DMS153 treated with DMSO at 0.1 percent for 48 hours (cell line): ENCODE data around the gene RPL36.
A peak's percentile ranks its signal among the peaks of the same experiment; 100 is the strongest.

Experiments used
- DNase-seq: peaks from one replicate; lab custom pipeline; 2025; ENCODE audit not compliant: unreplicated experiment; lab: John Stamatoyannopoulos, UW

RPL36 gene

DNA sequence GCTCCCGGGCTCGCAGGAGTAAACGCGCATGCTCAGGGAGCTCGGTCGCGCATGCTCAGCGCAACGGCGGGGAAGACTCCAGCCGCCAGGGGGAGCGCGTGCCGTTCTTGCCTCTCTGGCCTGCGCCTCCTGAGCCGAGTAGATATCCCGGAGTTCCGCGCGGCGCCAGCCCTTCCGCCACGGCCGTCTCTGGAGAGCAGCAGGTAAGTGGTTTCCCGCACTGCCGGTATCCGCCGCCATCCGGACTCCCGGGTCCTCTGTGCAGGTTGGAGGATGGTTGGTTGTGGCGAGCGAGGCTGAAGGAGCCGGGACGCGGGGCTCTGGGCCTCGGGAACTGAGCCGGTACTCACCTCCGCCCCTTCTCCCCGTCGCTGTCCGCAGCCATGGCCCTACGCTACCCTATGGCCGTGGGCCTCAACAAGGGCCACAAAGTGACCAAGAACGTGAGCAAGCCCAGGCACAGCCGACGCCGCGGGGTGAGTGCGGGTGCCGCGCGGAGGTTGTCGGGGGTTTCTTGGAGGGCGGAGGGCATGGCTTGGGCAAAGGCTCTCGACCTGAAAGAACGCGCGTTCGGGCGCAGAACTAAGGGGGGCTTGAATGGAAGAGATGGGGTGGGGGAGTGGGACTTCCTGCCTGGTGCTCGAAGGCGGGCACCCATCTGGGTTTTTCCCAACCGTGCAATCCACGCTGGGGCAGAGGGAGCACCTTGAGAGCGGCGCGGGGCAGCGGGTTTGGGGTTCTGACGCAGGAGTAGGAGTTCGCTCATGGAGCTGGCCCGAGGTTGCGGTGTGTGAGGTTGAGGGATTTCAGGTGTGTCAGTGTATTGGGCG lies at the start of gene RPL36:
TSS of gene RPL36 (plus strand) at position 171 of the 830 bp plus-strand sequence. CDS start at position 384, 213 bp downstream.
- DNase-seq: peak; percentile 88

DNA sequence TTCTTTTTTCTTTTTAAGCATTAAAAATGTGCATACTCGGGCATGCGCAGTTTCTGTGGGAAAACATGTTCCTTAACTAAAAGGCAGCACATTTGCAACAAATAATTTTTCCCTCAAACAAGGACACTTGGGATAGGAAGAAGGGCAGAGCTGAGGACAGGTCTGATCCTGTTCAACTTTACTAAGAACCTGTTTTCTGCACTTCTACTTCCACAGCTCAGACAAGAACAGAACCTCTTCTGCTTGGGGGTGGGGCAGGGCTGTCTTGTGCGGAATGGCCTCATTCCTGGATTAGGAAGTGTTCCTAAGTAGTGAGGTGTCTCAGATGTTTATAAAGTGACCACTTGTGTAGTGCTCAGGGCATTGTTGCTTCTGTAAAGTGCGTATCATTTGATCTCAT lies 48.9 kb upstream of the RPL36 start:
- DNase-seq: no peak

DNA sequence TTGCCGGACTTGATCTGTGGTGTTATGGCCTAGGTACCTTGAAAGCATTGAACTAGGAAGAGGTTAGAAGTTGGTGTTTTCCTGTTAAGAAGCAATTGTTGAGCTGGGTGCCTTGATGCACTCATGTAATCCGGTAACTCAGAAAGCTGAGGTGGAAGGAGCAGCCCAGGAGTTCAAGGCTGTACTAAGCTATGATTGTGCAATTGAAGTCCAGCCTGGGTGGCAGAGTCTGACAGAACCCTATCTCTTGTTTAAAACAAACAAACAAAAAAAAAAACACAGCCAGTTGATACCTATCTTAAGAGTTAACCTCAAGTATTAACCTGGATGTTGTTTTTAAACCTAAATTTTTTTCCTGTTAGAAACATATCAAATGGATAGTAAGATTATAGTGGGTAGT lies 47.9 kb upstream of the RPL36 start:
- DNase-seq: no peak

DNA sequence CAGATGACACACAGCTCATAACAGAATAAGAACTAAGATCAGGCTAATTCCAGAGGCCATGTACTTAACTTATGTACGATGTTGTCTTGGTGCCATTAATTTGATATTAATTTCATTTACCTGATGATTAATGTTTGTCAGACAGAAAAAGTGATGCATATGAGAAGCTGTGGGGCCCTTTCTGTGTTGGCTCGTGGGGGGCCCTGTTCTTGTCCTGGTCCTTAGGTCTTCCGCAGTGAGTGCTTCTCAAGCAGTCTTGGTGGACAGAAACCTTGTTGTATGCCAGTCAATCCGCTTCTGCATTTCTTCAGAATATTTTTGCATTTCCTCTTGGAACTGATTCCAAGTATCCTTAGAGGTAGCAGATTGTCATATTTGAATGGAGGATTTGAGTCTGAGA lies 47.0 kb upstream of the RPL36 start:
- DNase-seq: no peak

DNA sequence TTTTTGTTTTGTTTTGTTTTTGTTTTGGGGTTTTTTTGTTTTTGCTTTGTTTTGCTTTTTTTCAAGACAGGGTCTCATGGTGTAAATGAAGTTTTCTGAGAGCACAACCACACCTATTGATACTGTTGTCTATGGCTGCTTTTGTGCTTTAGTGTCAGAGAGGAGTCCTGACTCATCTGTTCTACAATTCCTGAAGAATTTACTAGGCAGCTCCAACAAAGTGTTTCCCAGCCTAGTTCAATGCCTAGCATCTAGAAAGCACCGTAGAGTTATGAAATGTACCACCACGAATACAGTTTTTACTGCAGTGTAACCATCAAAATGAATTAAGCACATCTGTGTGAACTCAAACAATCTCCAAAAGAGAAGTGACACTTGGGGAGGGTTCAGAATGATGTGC lies 46.1 kb upstream of the RPL36 start:
- DNase-seq: no peak

DNA sequence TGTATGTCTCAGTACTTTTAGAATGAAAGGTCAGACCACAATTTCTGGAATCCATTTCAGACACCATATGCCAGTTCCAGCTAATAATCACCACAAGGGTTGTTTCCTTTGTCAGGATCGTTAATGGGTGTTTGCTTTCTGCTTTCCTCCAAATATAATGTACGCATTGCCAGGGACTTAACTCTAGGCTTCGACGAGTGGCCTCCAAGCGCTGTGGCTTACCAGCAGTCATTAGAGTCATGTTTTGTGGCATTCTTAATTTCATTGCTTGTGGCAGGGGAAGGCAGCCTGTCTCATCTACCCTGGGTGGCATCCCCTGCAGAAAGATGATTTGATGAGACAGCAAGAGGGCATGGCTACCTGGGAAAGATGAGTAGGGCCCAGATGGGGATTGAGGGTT lies 44.7 kb upstream of the RPL36 start:
- DNase-seq: peak; percentile 67

DNA sequence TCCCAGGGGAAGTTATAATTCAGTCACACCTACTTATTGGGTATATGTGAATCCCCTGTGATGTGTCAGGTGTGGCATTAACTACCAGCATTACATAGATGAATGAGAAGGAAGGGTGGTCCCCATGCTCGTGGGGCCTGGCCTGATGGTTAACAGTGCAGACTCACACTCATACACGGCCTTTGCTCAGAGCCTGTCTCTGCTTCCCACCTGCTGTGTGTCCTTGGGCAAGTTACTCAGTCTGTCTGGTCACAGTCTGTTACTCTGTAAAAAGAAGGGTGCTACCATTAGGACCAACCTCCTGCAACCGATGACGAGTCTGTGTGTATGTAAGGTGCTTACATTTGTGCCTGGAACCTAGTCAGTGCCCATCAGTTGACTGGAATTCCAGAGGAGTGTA lies 43.4 kb upstream of the RPL36 start:
- no peak for DNase-seq

DNA sequence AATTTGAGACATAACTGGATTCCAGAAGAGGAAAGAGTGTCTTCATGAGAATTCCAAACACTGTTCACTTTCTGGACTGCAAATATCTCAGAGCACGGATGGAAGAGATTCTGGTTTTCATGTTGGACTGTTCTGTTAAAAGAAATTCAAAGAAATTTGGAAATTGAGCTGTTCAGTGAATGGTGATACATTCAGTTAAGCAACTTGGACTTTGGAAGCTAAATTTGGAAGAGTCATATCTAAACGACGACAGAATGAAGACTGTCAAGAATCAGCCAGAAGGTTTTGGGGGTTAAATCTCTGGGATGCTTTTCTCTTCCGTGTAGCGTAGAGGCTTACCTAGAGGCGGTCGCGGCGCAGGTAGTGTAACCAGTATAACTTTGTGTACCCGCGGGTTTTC lies 41.6 kb upstream of the RPL36 start:
- no peak for DNase-seq

DNA sequence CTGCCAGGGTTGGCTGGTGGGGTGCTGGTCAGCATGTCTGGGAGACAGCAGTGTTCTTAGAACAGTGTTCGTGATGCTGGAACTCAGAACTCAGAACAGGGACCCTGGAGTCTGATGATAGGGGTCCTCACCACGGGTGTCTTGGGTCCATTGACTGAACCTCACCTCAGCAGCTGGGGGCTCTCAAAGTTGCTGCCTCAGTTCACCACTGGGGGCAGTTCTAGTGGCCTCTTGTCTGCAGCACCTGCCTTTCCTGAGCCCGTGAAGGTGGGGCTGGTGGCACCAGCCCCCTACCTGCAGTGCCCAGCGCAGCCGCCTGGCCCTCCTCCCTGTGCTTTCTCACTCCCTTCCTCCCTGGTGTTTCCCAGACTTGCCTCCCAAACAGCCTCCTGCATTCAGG lies 38.7 kb upstream of the RPL36 start:
- DNase-seq: no peak

DNA sequence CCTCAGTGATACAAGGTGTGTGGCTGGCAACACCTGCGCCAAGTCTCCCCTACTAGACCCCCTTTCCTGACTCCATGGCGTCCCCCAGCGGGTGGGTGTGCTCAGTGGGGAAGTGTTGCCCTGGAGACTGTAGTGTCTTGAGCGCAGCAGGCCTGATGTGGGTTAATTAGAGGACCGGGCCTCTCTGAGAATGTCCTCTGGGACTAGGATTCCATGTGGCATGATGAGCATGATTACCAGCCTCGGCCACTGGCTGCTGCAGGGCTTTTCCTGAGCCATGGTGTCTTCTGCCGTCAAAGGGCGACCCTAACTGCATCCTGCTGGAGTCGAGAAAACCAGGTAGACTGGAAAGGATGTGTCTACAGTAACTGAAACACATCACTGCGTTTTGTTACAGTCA lies 37.8 kb upstream of the RPL36 start:
- no peak for DNase-seq

DNA sequence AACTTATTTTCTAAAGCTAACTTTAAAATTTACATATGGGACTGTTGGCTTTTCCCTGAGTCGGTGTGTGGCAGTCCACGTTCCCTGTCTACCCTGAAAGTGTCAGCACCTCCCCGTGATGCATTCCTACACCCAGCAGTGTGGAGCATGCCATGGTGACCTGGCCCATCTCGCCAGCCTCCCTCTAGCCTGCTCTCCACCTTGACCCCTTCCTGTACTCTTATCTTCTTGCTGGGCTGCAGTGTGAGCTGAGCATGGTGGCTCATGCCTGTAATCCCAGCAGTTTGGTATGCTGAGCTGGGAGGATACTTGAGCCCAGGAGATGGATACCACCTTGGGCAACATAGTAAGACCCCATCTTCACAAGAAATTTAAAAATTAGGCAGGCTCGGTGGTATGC lies 35.2 kb upstream of the RPL36 start:
- no peak for DNase-seq

DNA sequence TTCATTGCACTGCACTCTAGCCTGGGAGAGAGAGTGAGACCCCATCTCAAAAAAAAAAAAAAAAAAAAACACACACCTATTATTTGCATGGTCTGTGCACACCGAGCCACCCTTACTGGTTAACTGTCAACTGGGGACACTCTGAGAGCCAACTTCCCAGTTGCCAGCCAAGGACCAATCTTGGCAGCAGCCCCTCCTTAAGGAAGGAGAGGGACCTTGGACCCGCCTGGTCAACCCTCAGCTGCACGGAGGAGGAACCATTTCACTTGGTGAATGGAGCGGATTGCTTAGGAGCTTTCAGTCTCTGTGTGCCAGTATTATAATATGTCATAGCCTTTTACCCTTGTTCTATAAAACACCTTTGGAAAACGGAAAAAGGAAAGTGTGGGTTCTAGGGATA lies 34.7 kb upstream of the RPL36 start:
- no peak for DNase-seq

DNA sequence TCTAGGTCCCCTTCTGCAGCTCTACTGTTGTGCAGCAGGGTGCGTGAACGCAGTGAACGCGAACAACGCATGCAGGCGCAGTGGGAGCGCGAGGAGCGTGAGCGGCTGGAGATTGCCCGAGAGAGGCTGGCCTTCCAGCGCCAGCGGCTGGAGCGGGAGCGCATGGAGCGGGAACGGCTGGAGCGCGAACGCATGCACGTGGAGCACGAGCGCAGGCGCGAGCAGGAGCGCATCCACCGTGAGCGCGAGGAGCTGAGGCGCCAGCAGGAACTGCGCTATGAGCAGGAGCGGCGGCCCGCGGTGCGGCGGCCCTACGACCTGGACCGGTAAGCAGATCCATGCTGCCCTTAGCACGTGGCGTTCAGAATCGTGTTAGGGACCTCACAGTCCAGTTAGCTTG lies 28.6 kb upstream of the RPL36 start:
- no peak for DNase-seq

DNA sequence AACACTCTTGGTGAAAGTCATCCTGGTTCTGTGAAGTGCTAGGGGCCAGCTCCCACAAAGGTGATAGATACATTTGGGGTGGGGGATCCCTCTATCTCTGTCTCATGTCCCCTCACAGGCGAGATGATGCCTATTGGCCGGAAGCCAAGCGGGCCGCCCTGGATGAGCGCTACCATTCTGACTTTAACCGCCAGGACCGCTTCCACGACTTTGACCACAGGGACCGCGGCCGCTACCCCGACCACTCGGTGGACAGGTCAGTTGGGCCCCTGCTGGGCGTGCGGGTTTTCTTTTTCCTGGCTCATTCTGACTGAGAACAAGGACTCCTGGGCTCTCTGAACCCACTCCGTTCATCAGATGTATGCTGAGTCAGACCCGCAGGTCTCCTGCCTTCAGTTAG lies 26.2 kb upstream of the RPL36 start:
- DNase-seq: no peak

DNA sequence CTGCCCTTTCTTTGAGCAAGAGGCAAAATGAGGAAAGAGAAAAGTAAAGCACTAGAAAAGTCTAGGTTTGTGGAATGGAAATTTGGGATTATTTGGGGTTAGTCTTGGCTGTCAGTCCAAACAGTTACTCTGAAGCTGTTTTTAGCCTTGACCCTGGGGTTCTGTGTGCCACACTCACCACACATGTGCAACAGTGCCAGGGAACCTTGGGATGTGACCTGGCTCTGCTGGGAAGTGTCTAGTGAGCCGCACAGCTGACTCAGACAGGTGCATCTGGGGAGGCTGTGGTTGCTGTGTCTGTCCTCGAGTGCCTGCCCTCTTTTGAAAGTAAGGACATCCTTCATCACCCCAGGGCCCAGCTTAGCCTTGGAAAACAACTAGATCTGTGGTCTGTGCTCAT lies 25.6 kb upstream of the RPL36 start:
- DNase-seq: no peak

DNA sequence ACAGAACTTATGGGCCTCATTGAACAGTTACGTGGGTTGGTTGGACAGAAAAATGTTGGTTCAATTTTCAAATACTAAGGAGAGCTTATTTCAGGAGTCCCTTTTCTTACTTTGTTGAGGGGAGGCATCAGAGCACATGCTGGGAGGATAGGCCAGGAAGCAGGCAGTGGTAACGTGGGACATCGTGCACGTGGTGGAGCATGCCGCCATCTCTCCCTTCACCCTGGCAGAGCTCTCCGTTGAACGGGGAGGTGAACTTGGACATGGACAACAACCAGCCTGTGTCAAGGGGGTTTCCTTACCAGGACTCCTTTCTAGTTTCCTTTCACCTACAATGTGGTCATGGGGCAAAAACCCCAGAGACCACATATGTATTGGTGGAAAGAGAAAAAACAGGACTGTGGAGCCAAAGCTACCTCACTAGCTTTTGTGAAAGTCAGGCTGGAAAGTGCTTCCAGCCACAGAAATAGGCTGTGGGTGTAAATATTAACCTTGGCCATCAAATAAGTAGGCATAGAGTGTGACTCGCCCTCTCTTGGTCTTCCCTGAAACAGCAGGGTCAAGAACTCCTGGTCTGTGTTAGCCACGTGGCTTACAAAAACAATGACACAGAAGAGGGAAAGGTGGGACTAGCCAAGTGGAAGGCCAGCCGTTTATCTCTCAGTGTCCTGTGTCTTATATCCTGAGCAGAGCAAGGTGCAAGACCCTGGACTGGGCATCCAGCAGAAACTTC lies 24.1 kb upstream of the RPL36 start:
- DNase-seq: no peak

DNA sequence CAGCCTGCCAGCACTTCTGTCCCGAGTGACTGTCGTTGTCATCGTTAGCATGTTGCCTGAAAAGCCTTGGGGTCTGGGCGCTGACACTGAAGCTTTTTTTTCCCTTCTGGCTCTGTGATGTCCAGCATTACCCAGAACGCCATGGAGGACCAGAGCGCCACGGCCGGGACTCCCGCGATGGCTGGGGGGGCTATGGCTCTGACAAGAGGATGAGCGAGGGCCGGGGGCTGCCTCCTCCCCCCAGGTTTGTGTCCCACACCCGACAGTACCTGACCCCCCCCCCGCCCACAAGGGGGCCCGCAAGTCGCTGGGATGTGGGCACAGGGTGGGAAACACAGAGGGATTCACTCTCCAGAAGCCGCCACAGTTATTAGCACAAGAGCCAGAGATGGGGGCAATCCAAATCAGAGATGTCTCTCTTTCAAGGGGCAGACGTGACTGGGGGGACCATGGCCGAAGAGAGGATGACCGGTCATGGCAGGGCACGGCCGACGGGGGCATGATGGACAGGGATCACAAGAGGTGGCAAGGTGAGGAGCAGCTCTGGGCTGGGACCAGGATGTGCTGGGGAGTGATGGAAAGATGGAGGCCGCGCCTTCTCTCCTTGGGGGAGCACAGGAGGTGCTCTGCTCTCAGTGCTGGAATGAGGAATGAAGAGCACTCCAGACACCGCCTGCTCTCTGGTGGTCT lies 23.0 kb upstream of the RPL36 start:
- DNase-seq: no peak

DNA sequence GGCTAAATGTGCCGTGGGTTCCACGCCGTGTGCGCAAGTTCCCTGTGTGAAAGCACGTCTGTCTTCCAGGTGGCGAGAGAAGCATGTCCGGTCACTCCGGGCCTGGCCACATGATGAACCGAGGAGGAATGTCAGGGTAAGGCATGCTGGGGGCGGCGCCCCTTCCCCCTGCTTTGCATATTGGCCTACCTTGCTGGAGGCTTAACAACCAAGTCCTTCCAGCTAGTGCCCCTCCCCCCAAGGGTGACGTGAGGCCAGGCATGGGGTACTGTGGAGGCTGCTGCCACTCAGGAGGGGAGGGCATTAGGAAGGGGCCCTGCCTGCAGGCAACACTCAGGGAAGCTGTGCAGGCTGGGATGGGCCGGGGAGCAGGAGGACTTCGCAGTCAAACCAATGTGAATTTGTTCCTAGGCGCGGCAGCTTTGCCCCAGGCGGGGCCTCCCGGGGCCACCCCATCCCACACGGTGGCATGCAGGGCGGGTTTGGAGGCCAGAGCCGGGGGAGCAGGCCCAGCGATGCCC lies 22.3 kb upstream of the RPL36 start:
- no peak for DNase-seq

DNA sequence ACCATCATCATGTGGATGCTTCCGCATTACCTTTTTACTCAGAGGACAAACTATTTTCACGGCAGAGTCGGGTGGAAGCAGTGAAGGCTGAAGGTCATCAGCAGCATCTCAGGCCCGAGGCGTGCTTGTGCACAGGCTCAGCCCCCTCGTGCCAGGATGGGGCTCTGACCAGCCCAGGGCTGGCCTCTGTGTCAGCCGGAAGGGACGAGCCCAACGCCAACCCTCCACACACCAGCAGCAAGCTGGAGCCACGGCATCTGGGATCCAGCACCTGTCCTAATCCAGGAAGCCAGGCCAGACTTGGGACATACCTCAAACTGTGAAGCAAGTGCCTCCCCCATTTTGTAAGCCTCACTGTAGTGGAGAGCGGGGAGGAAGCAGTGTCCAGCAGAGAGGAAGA lies 20.9 kb upstream of the RPL36 start:
- DNase-seq: no peak

DNA sequence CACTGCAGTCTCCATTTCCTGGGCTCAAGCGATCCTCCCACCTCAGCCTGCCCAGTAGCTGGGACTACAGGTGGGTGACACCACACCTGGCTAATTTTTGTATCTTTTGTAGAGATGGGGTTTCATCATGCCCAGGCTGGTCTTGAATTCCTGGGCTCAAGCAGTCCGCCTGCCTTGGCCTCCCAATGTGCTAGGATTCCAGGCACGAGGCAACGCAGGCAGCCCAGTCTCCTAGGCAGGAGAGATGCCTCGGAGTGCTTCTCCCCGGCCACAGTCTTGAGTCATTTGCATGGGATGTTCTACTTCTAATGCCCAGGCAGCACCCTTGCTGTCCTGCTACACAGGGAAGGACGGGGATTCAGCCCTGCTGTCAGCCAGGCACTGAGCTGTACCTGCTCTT lies 18.5 kb upstream of the RPL36 start:
- no peak for DNase-seq

DNA sequence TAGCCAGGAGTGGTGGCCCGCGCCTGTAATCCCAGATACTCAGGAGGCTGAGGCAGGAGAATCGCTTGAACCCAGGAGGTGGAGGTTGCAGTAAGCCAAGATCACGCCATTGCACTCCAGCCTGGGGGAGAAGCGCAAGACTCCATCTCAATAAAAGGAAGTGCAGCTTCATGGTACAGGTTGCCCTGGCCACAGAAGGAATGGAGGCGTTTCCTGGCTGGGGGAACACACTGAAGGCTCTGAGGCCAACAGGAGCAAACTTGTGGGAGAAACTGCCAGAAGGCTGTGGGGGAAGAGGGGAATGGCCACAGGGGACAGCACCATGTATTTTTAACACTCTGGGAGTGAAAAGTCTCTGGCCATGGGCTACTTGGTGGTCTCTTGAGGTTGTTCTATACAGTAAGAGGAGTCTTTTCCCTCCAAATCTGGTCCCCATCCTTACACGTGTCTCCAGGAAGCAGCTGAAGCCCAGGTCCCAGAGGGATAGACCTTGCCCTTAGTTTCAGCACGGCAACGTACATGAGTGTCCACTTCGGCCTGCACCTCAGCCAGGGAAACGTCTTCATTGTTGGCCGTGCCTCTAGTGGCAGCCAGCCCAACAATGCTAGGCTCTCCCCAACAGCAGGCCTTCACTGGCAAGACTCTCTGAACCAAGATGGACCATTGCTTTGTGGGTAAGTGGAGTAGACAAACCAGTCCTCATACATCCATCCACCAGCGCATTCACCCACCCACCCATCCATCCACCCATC lies 17.2 kb upstream of the RPL36 start:
- DNase-seq: no peak
